Sigmoid colon (tissue), 3 donors: Measurements from ENCODE around the gene TTC8.

Experiments used
- CTCF ChIP-seq, 4 experiments: fragments of 450-650 bp in 3 of 4; fragments of 200-600 bp in 1 of 4; IDR thresholded peaks; one replicate each; pipeline ENCODE4 v1.5.1; 2016 to 2019; ENCODE audit warnings: antibody characterized with exemption in 4 of 4, mild to moderate bottlenecking in 3 of 4, moderate library complexity in 2 of 4
- POLR2A ChIP-seq, 2 donors: fragments of 450-650 bp; IDR thresholded peaks; one replicate each; pipeline ENCODE4 v1.6.1; 2016; ENCODE audit warnings: antibody characterized with exemption in 2 of 2, mild to moderate bottlenecking in 2 of 2, moderate library complexity in 2 of 2

- no peak for TF ChIP-seq CTCF (IDR thresholded peaks at IDR 0.05)
- TF ChIP-seq POLR2A (IDR thresholded peaks at IDR 0.05), result no peak
Observed at GRCh38 chr14:88775532-88775931, 48.9 kb upstream of the TTC8 start.
